Kidney capillary endothelial cell (primary cell): ENCODE measurements around the gene SPDYE5.

Experiments
- DNase-seq: peaks from one replicate; pipeline ENCODE4 v3.0.0-alpha.2; 2018; ENCODE audit warnings: low spot score

SPDYE5 gene

GRCh38 chr7:75536940-75537538, 44.9 kb downstream of the SPDYE5 start:
- no peak for DNase-seq

- DNase-seq = no peak
Measured at GRCh38 chr7:75537731-75538130, 45.6 kb downstream of the SPDYE5 start.

- no peak for DNase-seq
Measured at GRCh38 chr7:75546237-75547015, 54.3 kb downstream of the SPDYE5 start.
